Left hindlimb (tissue), 1 donor: ENCODE data around the gene CCBE1.
"Not testable (repeated sequence)": the region's sequence is repeated elsewhere in the genome, so short reads cannot be mapped to it uniquely, and the experiment has no call there.

Source experiments
- DNase-seq: peaks from one replicate; pipeline ENCODE4 v3.0.0-alpha.2; 2018

Gene CCBE1

GRCh38 chr18:59520562-59521355 is 176.5 kb downstream of the CCBE1 start:
- no peak for DNase-seq

- no peak for DNase-seq
Measured at GRCh38 chr18:59518705-59519104, 178.5 kb downstream of the CCBE1 start.

GRCh38 chr18:59517446-59518165 is 179.6 kb downstream of the CCBE1 start:
- no peak for DNase-seq

- no peak for DNase-seq
Measured at GRCh38 chr18:59516356-59517155, 180.7 kb downstream of the CCBE1 start.

GRCh38 chr18:59515956-59516355 is 181.3 kb downstream of the CCBE1 start:
- DNase-seq, result not testable (repeated sequence)

GRCh38 chr18:59515147-59515546 is 182.1 kb downstream of the CCBE1 start:
- no peak for DNase-seq

- DNase-seq, result peak; percentile 79
Measured at GRCh38 chr18:59514203-59514602, 183.0 kb downstream of the CCBE1 start.

GRCh38 chr18:59512025-59512755 is 185.0 kb downstream of the CCBE1 start:
- DNase-seq, result no peak

GRCh38 chr18:59509481-59510442 is 187.5 kb downstream of the CCBE1 start:
- DNase-seq, result no peak

GRCh38 chr18:59505356-59505755 is 191.9 kb downstream of the CCBE1 start:
- DNase-seq, result no peak

- peak; percentile 79 for DNase-seq
Measured at GRCh38 chr18:59502274-59503175, 194.7 kb downstream of the CCBE1 start.

- DNase-seq, result peak; percentile 63
Measured at GRCh38 chr18:59501920-59502273, 195.3 kb downstream of the CCBE1 start.

- no peak for DNase-seq
Measured at GRCh38 chr18:59500765-59501164, 196.5 kb downstream of the CCBE1 start.

GRCh38 chr18:59498506-59499086 is 198.6 kb downstream of the CCBE1 start:
- DNase-seq, result no peak

GRCh38 chr18:59492756-59493421 is 204.3 kb downstream of the CCBE1 start:
- no peak for DNase-seq

- no peak for DNase-seq
Measured at GRCh38 chr18:59488899-59489298, 208.3 kb downstream of the CCBE1 start.

- DNase-seq, result no peak
Measured at GRCh38 chr18:59485382-59485781, 211.8 kb downstream of the CCBE1 start.

- DNase-seq, result no peak
Measured at GRCh38 chr18:59484561-59485328, 212.5 kb downstream of the CCBE1 start.

GRCh38 chr18:59484131-59484530 is 213.1 kb downstream of the CCBE1 start:
- DNase-seq, result no peak
